ENCODE results near the gene ILDR2.

GRCh38 chr1:166865926-166866325 is 109.4 kb downstream of the ILDR2 start:
- TF ChIP-seq POLR2A (IDR thresholded peaks at IDR 0.05) (no peak), CTCF (IDR thresholded peaks at IDR 0.05 in 8 of 11, conservative IDR thresholded peaks at IDR 0.05 in 3 of 11) (no peak)
